Activated T-cell treated with anti-CD3 and anti-CD28 coated beads, Interleukin-2, amount 50 U/mL, for 4 hours (primary cell): ENCODE results near the gene CCM2. TPM values are rescaled to one million over a fixed set of nuclear protein-coding genes. Genes with fewer than 3 reads are reported as not detected.

Experiments
- ATAC-seq, 2 donors: fragments of 200-7000 bp; cut with Tn5 transposase; one replicate each; pipeline ENCODE4 v1.10.0; 2021
- DNase-seq: peaks from one replicate; pipeline ENCODE4 v3.0.0-alpha.2; 2020
- H3K27me3 Mint-ChIP-seq: one replicate; pipeline ENCODE4 v1.8.0; 2021; ENCODE audit warnings: low read depth, mixed read lengths
- H3K36me3 Mint-ChIP-seq: one replicate; pipeline ENCODE4 v1.8.0; 2022; ENCODE audit warnings: mixed read lengths; ENCODE audit not compliant: insufficient read depth
- H3K4me1 Mint-ChIP-seq: one replicate; pipeline ENCODE4 v1.8.0; 2021; ENCODE audit warnings: low read depth, mixed read lengths
- H3K4me3 Mint-ChIP-seq: one replicate; pipeline ENCODE4 v1.8.0; 2021; ENCODE audit warnings: mild to moderate bottlenecking, moderate library complexity, mixed read lengths
- H3K9me3 Mint-ChIP-seq: one replicate; pipeline ENCODE4 v1.8.0; 2021; ENCODE audit warnings: mixed read lengths
- total RNA-seq, 3 donors: library from RNA; stranded (reverse); gene quantifications; one replicate each; pipeline ENCODE4 v1.2.1, GENCODE V29; 2021

Gene CCM2
- total RNA-seq, 3 donors from 2014 or later = 35.9 to 38.2 (median 36.6) TPM

GRCh38 chr7:45061806-45062425 lies 61.9 kb downstream of the CCM2 start:
- peak in 1 of 2 donors; percentile 51 for ATAC-seq
- Mint-ChIP-seq H3K9me3 (no peaks in the 10 kb centered on the region), H3K27me3 (no peaks in the 10 kb centered on the region), H3K36me3 (peaks cover 26% of the 10 kb centered on the region), H3K4me3 (no peak overlapping the region), H3K4me1 (peaks cover 45% of the 10 kb centered on the region)
- DNase-seq = no peak

- peaks cover 32% of the 10 kb centered on the region for H3K4me1 Mint-ChIP-seq
- H3K4me3 Mint-ChIP-seq = no peak overlapping the region
- DNase-seq (no peak), ATAC-seq (no peak)
- peaks cover 31% of the 10 kb centered on the region for H3K36me3 Mint-ChIP-seq
- H3K27me3 Mint-ChIP-seq = no peaks in the 10 kb centered on the region
- H3K9me3 Mint-ChIP-seq = no peaks in the 10 kb centered on the region
Measured at GRCh38 chr7:45064047-45064725, 64.2 kb downstream of the CCM2 start.

- DNase-seq (no peak), ATAC-seq (peak; percentile 31 to 38)
- Mint-ChIP-seq H3K9me3 (no peaks in the 10 kb centered on the region), H3K36me3 (peaks cover 36% of the 10 kb centered on the region), H3K4me3 (no peak overlapping the region), H3K4me1 (peaks cover 26% of the 10 kb centered on the region), H3K27me3 (no peaks in the 10 kb centered on the region)
Measured at GRCh38 chr7:45065031-45065995, 65.3 kb downstream of the CCM2 start.

GRCh38 chr7:45066409-45066808 lies 66.4 kb downstream of the CCM2 start:
- Mint-ChIP-seq H3K9me3 (no peaks in the 10 kb centered on the region), H3K27me3 (no peaks in the 10 kb centered on the region), H3K4me3 (no peak overlapping the region), H3K36me3 (peaks cover 33% of the 10 kb centered on the region), H3K4me1 (peaks cover 16% of the 10 kb centered on the region)
- ATAC-seq (no peak), DNase-seq (no peak)

- Mint-ChIP-seq H3K9me3 (no peaks in the 10 kb centered on the region), H3K36me3 (peaks cover 34% of the 10 kb centered on the region), H3K4me3 (no peak overlapping the region), H3K4me1 (peaks cover 8% of the 10 kb centered on the region), H3K27me3 (no peaks in the 10 kb centered on the region)
- ATAC-seq (no peak), DNase-seq (no peak)
Measured at GRCh38 chr7:45067582-45067981, 67.6 kb downstream of the CCM2 start.

GRCh38 chr7:45068236-45069023 lies 68.4 kb downstream of the CCM2 start:
- no peak for DNase-seq
- no peak for ATAC-seq
- Mint-ChIP-seq H3K9me3 (no peaks in the 10 kb centered on the region), H3K4me1 (peaks cover 10% of the 10 kb centered on the region), H3K4me3 (no peak overlapping the region), H3K27me3 (no peaks in the 10 kb centered on the region), H3K36me3 (peaks cover 43% of the 10 kb centered on the region)

GRCh38 chr7:45069444-45070253 lies 69.6 kb downstream of the CCM2 start:
- no peaks in the 10 kb centered on the region for H3K27me3 Mint-ChIP-seq
- H3K4me3 Mint-ChIP-seq = no peak overlapping the region
- peaks cover 46% of the 10 kb centered on the region for H3K36me3 Mint-ChIP-seq
- ATAC-seq (no peak), DNase-seq (no peak)
- H3K9me3 Mint-ChIP-seq = no peaks in the 10 kb centered on the region
- peaks cover 10% of the 10 kb centered on the region for H3K4me1 Mint-ChIP-seq

GRCh38 chr7:45070254-45070642 lies 70.2 kb downstream of the CCM2 start:
- DNase-seq (no peak), ATAC-seq (no peak)
- Mint-ChIP-seq H3K4me3 (no peak overlapping the region), H3K36me3 (peaks cover 51% of the 10 kb centered on the region), H3K4me1 (peaks cover 12% of the 10 kb centered on the region), H3K9me3 (no peaks in the 10 kb centered on the region), H3K27me3 (no peaks in the 10 kb centered on the region)

- peaks cover 49% of the 10 kb centered on the region for H3K36me3 Mint-ChIP-seq
- no peak overlapping the region for H3K4me3 Mint-ChIP-seq
- peaks cover 10% of the 10 kb centered on the region for H3K4me1 Mint-ChIP-seq
- DNase-seq = no peak
- no peak for ATAC-seq
- no peaks in the 10 kb centered on the region for H3K27me3 Mint-ChIP-seq
- H3K9me3 Mint-ChIP-seq = no peaks in the 10 kb centered on the region
Measured at GRCh38 chr7:45071528-45071927, 71.5 kb downstream of the CCM2 start.

- DNase-seq (no peak), ATAC-seq (no peak)
- Mint-ChIP-seq H3K4me3 (no peak overlapping the region), H3K27me3 (no peaks in the 10 kb centered on the region), H3K4me1 (peaks cover 10% of the 10 kb centered on the region), H3K36me3 (peaks cover 48% of the 10 kb centered on the region), H3K9me3 (no peaks in the 10 kb centered on the region)
Measured at GRCh38 chr7:45072131-45073030, 72.4 kb downstream of the CCM2 start.

- peaks cover 10% of the 10 kb centered on the region for H3K4me1 Mint-ChIP-seq
- H3K27me3 Mint-ChIP-seq = no peaks in the 10 kb centered on the region
- ATAC-seq (no peak), DNase-seq (no peak)
- H3K4me3 Mint-ChIP-seq = no peak overlapping the region
- H3K9me3 Mint-ChIP-seq = no peaks in the 10 kb centered on the region
- H3K36me3 Mint-ChIP-seq = peaks cover 44% of the 10 kb centered on the region
Measured at GRCh38 chr7:45073031-45073785, 73.2 kb downstream of the CCM2 start.
